H1 (cell line): ENCODE results near the gene CNOT3. TPM values are rescaled to one million over a fixed set of nuclear protein-coding genes. Genes with fewer than 3 reads are reported as not detected.

ENCODE experiments used
- CTCF ChIA-PET: fragments of 300-600 bp; sonication (Branson Sonifier 250); formaldehyde crosslinking; loops from one replicate; lab custom pipeline; 2021; ENCODE audit not compliant: partially characterized antibody; lab: Charles Lee
- POLR2A ChIA-PET: fragments of 300-600 bp; sonication (Branson Sonifier 250); formaldehyde crosslinking; loops from one replicate; lab custom pipeline; 2021; ENCODE audit warnings: inconsistent platforms; ENCODE audit not compliant: partially characterized antibody; lab: Charles Lee
- DNase-seq, 2 experiments: peaks; one replicate each; pipeline versions ENCODE4 v3.0.0 to v3.0.0-alpha.2; 2010 to 2022; ENCODE audit warnings: low spot score in 2 of 2, low read depth in 1 of 2, mixed read lengths in 1 of 2
- FAIRE-seq: peaks from 2 replicates; lab custom pipeline; 2011; peaks lifted over from hg19 to GRCh38; lab: Jason Lieb, UNC
- H2AFZ ChIP-seq: 2 replicates; pipeline ENCODE4 v1.8.1; 2012; ENCODE audit warnings: low read length, inconsistent platforms
- H2AK5ac ChIP-seq: 2 replicates; pipeline ENCODE4 v1.6.1; 2013; ENCODE audit warnings: low read depth, low read length
- H2BK120ac ChIP-seq: replicated peaks from 2 replicates; pipeline ENCODE3; 2013; ENCODE audit warnings: low read depth, low read length, inconsistent platforms
- H2BK12ac ChIP-seq: 2 replicates; pipeline ENCODE4 v1.6.1; 2013; ENCODE audit warnings: low read depth, low read length
- H2BK15ac ChIP-seq: 2 replicates; pipeline ENCODE4 v1.6.1; 2013; ENCODE audit warnings: low read length
- H2BK20ac ChIP-seq: 2 replicates; pipeline ENCODE4 v1.6.1; 2013; ENCODE audit warnings: low read length
- H2BK5ac ChIP-seq: 2 replicates; pipeline ENCODE4 v1.6.1; 2013; ENCODE audit warnings: low read depth, low read length
- H3K14ac ChIP-seq: 2 replicates; pipeline ENCODE4 v1.6.1; 2013; ENCODE audit warnings: inconsistent platforms; ENCODE audit not compliant: insufficient read length
- H3K18ac ChIP-seq: 2 replicates; pipeline ENCODE4 v1.6.1; 2013; ENCODE audit warnings: low read length; ENCODE audit errors: extremely low read depth
- H3K23ac ChIP-seq: 2 replicates; pipeline ENCODE4 v1.6.1; 2013; ENCODE audit warnings: inconsistent platforms; ENCODE audit not compliant: insufficient read length
- H3K23me2 ChIP-seq: 2 replicates; pipeline ENCODE4 v1.6.1; 2013; ENCODE audit warnings: low read depth, low read length
- H3K27ac ChIP-seq: 2 replicates; pipeline ENCODE4 v1.6.1; 2011; ENCODE audit warnings: low read depth, low read length, inconsistent platforms
- H3K27me3 ChIP-seq, 4 experiments: replicated peaks in 1 of 4; 1 replicate in 1 of 4; 2 replicates in 3 of 4; pipeline versions ENCODE4 v1.6.1 to v1.8.1; 2011 to 2013; ENCODE audit warnings: low read length in 3 of 4, mild to moderate bottlenecking in 3 of 4, inconsistent platforms in 2 of 4, mixed read lengths in 2 of 4, moderate library complexity in 1 of 4; ENCODE audit not compliant: control insufficient read depth in 3 of 4, insufficient read depth in 3 of 4; ENCODE audit errors: extremely low read depth in 1 of 4
- H3K36me3 ChIP-seq, 4 experiments: 2 replicates each; pipeline versions ENCODE4 v1.6.1 to v1.8.1; 2011 to 2013; ENCODE audit warnings: mild to moderate bottlenecking in 4 of 4, low read length in 3 of 4, moderate library complexity in 2 of 4, control low read depth in 1 of 4, inconsistent platforms in 1 of 4; ENCODE audit not compliant: insufficient read depth in 4 of 4, control insufficient read depth in 2 of 4
- H3K4ac ChIP-seq: replicated peaks from 2 replicates; pipeline ENCODE3; 2013; ENCODE audit warnings: low read length, low read depth, mixed read lengths, inconsistent platforms; ENCODE audit not compliant: insufficient read length
- H3K4me1 ChIP-seq, 4 experiments: replicated peaks in 1 of 4; 1 replicate in 1 of 4; 2 replicates in 3 of 4; pipeline versions ENCODE4 v1.6.1 to v1.8.1; 2011 to 2013; ENCODE audit warnings: low read length in 3 of 4, inconsistent platforms in 2 of 4, mixed read lengths in 1 of 4; ENCODE audit not compliant: insufficient read depth in 4 of 4, control insufficient read depth in 3 of 4
- H3K4me2 ChIP-seq, 2 experiments: 2 replicates each; pipeline versions ENCODE4 v1.6.1 to v1.8.1; 2011 to 2013; ENCODE audit warnings: low read depth in 2 of 2, low read length in 2 of 2, control low read depth in 1 of 2, inconsistent platforms in 1 of 2, mild to moderate bottlenecking in 1 of 2; ENCODE audit not compliant: insufficient read depth in 1 of 2
- H3K4me3 ChIP-seq, 4 experiments: fragments of 200-600, 300-600 bp in 1 of 4; sonication (generic), shearing (Covaris generic), sonication (Bioruptor Twin) in 1 of 4; 2 replicates each; pipeline versions ENCODE4 v1.5.1 to v1.8.1; 2011 to 2016; ENCODE audit warnings: low read length in 4 of 4, low read depth in 3 of 4, control low read depth in 2 of 4, inconsistent platforms in 2 of 4, mild to moderate bottlenecking in 2 of 4, mixed read lengths in 1 of 4, moderate library complexity in 1 of 4; ENCODE audit not compliant: insufficient read depth in 2 of 4; ENCODE audit errors: extremely low read depth in 1 of 4
- H3K56ac ChIP-seq: replicated peaks from 2 replicates; pipeline ENCODE3; 2013; ENCODE audit warnings: low read depth, mild to moderate bottlenecking, mixed read lengths, low read length, inconsistent platforms; ENCODE audit not compliant: insufficient read length
- H3K79me1 ChIP-seq: 2 replicates; pipeline ENCODE4 v1.6.1; 2013; ENCODE audit warnings: low read depth, low read length, control low read depth
- H3K79me2 ChIP-seq, 2 experiments: 2 replicates each; pipeline versions ENCODE4 v1.6.1 to v1.8.1; 2012 to 2013; ENCODE audit warnings: low read length in 2 of 2, mild to moderate bottlenecking in 2 of 2, inconsistent platforms in 1 of 2; ENCODE audit not compliant: insufficient read depth in 2 of 2, control insufficient read depth in 1 of 2
- H3K9ac ChIP-seq, 4 experiments: replicated peaks in 1 of 4; 1 replicate in 1 of 4; 2 replicates in 3 of 4; pipeline versions ENCODE4 v1.6.1 to v1.8.1; 2011 to 2013; ENCODE audit warnings: low read depth in 3 of 4, low read length in 3 of 4, control low read depth in 2 of 4, mild to moderate bottlenecking in 2 of 4, moderate library complexity in 2 of 4, inconsistent platforms in 1 of 4; ENCODE audit errors: extremely low read depth in 1 of 4
- H3K9me3 ChIP-seq, 2 experiments: 2 replicates each; pipeline versions ENCODE4 v1.6.1 to v1.8.1; 2012 to 2013; ENCODE audit warnings: mild to moderate bottlenecking in 2 of 2, moderate library complexity in 2 of 2, control low read depth in 1 of 2, inconsistent platforms in 1 of 2, low read depth in 1 of 2, low read length in 1 of 2, mixed read lengths in 1 of 2; ENCODE audit not compliant: insufficient read depth in 2 of 2
- H4K20me1 ChIP-seq, 2 experiments: replicated peaks in 1 of 2; 2 replicates each; pipeline versions ENCODE3 to v1.8.1; 2011 to 2013; ENCODE audit warnings: inconsistent platforms in 2 of 2, low read length in 2 of 2, mild to moderate bottlenecking in 1 of 2; ENCODE audit not compliant: insufficient read depth in 2 of 2, control insufficient read depth in 1 of 2
- H4K5ac ChIP-seq: 2 replicates; pipeline ENCODE4 v1.6.1; 2013; ENCODE audit warnings: low read length, low read depth, mixed read lengths, inconsistent platforms; ENCODE audit not compliant: insufficient read length
- H4K8ac ChIP-seq: 2 replicates; pipeline ENCODE4 v1.8.0; 2013; ENCODE audit warnings: mild to moderate bottlenecking, moderate library complexity, low read length, inconsistent platforms; ENCODE audit not compliant: insufficient read depth; ENCODE audit errors: extremely low read depth
- H4K91ac ChIP-seq: replicated peaks from 2 replicates; pipeline ENCODE3; 2013; ENCODE audit warnings: low read length, mixed read lengths, inconsistent platforms; ENCODE audit not compliant: insufficient read length
- CREB1 ChIP-seq: IDR thresholded peaks from 2 replicates; pipeline ENCODE4 v1.6.1; 2012; ENCODE audit warnings: inconsistent platforms
- CTBP2 ChIP-seq: IDR thresholded peaks from 2 replicates; pipeline ENCODE4 v1.7.0; 2011; ENCODE audit warnings: borderline replicate concordance, mild to moderate bottlenecking, moderate library complexity, mixed read lengths, low read length; ENCODE audit not compliant: insufficient read depth, insufficient read length
- EZH2 ChIP-seq: fragments of 200-600 bp; sonication (generic); IDR thresholded peaks from 2 replicates; pipeline ENCODE4 v1.7.1; 2012; ENCODE audit warnings: low read depth, mild to moderate bottlenecking, moderate library complexity, low read length, inconsistent platforms; ENCODE audit not compliant: severe bottlenecking
- FOSL1 ChIP-seq: IDR thresholded peaks from 2 replicates; pipeline ENCODE4 v1.6.1; 2011; ENCODE audit warnings: mild to moderate bottlenecking, low read depth, low read length, moderate library complexity; ENCODE audit not compliant: insufficient read depth
- GTF2F1 ChIP-seq: IDR thresholded peaks from 2 replicates; pipeline ENCODE4 v1.6.1; 2012; ENCODE audit warnings: low read depth, low read length, improper control_type of control experiment, borderline replicate concordance
- KDM5A ChIP-seq: fragments of 200-600 bp; IDR thresholded peaks from 2 replicates; pipeline ENCODE4 v1.7.1; 2012; ENCODE audit warnings: mild to moderate bottlenecking, low read length, inconsistent platforms, mixed read lengths
- POLR2A ChIP-seq, 2 experiments: IDR thresholded peaks; 1 replicate in 1 of 2; 2 replicates in 1 of 2; pipeline ENCODE4 v1.6.1; 2011; ENCODE audit warnings: low read depth in 2 of 2, low read length in 2 of 2, mild to moderate bottlenecking in 2 of 2; ENCODE audit errors: control extremely low read depth in 1 of 2
- SIRT6 ChIP-seq: IDR thresholded peaks from one replicate; pipeline ENCODE4 v1.7.1; 2012; ENCODE audit warnings: low read length, inconsistent platforms
- TAF7 ChIP-seq: optimal IDR thresholded peaks from 2 replicates; pipeline ENCODE3; 2011; ENCODE audit warnings: low read depth, mild to moderate bottlenecking, inconsistent platforms, low read length, moderate library complexity, borderline replicate concordance
- WGBS, 2 experiments: shearing (Covaris generic) in 1 of 2; methylation state at CpG; one replicate each; pipeline versions ENCODE4 v1.1.6 to v1.1.7; 2013 to 2015; ENCODE audit warnings: low lambda C conversion rate in 2 of 2, mixed read lengths in 2 of 2, inconsistent platforms in 1 of 2, low coverage in 1 of 2, missing lambda C conversion rate in 1 of 2; ENCODE audit not compliant: insufficient replicate concordance in 2 of 2, insufficient coverage in 1 of 2, insufficient read length in 1 of 2; ENCODE audit errors: extremely low coverage in 1 of 2, missing lambda C conversion rate in 1 of 2; 5-methylcytosine and 5-hydroxymethylcytosine counted together
- long read RNA-seq, 2 experiments: library from RNA in 1 of 2; library from capped mRNA in 1 of 2; stranded (forward); transcript quantifications; one replicate each; pipeline ENCODE4 v2.0.0, GENCODE V29; 2021; ENCODE audit warnings: inconsistent platforms in 1 of 2
- polyA minus RNA-seq, 3 experiments: library from RNA; depleted of rRNA, polyadenylated mRNA; stranded (reverse); fragments of >200 nt; gene quantifications; 1 replicate in 2 of 3; 2 replicates in 1 of 3; pipeline ENCODE4 v1.2.3, GENCODE V29; 2011
- polyA plus RNA-seq, 7 experiments: library from polyadenylated mRNA; depleted of rRNA in 3 of 7; stranded (reverse) in 5 of 7; unstranded in 2 of 7; fragments of >200 nt in 5 of 7; fragments of 200-250 nt in 2 of 7; gene quantifications; 1 replicate in 5 of 7; 2 replicates in 1 of 7; 4 replicates in 1 of 7; pipeline versions ENCODE4 v1.2.1 to v1.2.3, GENCODE V29; 2011 to 2013; ENCODE audit warnings: missing spikeins in 2 of 7, mixed read lengths in 2 of 7
- total RNA-seq: library from RNA; stranded (reverse); fragmentation: NEBNext Ultra II Directional; extraction: Animal tissue kit (Norgen Biotek cat#: 25700); gene quantifications from 2 replicates; pipeline ENCODE4 v1.2.1, GENCODE V29; 2021

Gene CNOT3
- 82.9 and 86.4 TPM in 2 replicates for total RNA-seq
- polyA plus RNA-seq (2011; rRNA removed): 21.2 and 44.0 TPM in 2 replicates
- polyA plus RNA-seq (2011; cell fraction: cytosol; rRNA removed): 21.1 TPM
- polyA plus RNA-seq (2011; cell fraction: nucleus; rRNA removed): 40.7 TPM
- 58.4 to 80.0 TPM (median 76.9 TPM) in 4 replicates for polyA plus RNA-seq (2012, experiment 1 of 2)
- polyA plus RNA-seq (2012, experiment 2 of 2): 81.1 TPM
- 59.8 TPM for polyA plus RNA-seq (2013, experiment 1 of 2)
- 58.6 TPM for polyA plus RNA-seq (2013, experiment 2 of 2)
- polyA minus RNA-seq (2011; rRNA and poly(A)+ RNA removed): 17.1 and 29.0 TPM in 2 replicates
- polyA minus RNA-seq (2011; cell fraction: cytosol; rRNA and poly(A)+ RNA removed): 47.1 TPM
- polyA minus RNA-seq (2011; cell fraction: nucleus; rRNA and poly(A)+ RNA removed): 17.9 TPM
- long read RNA-seq, experiment 1, full-length matches to known transcripts: 3 of 48 reads
- long read RNA-seq, experiment 1, partial matches to known transcripts: 39 of 48 reads
- long read RNA-seq, experiment 1, other reads (novel, unspliced or antisense): 6 of 48 reads
- long read RNA-seq, experiment 2: 0 reads

DNA sequence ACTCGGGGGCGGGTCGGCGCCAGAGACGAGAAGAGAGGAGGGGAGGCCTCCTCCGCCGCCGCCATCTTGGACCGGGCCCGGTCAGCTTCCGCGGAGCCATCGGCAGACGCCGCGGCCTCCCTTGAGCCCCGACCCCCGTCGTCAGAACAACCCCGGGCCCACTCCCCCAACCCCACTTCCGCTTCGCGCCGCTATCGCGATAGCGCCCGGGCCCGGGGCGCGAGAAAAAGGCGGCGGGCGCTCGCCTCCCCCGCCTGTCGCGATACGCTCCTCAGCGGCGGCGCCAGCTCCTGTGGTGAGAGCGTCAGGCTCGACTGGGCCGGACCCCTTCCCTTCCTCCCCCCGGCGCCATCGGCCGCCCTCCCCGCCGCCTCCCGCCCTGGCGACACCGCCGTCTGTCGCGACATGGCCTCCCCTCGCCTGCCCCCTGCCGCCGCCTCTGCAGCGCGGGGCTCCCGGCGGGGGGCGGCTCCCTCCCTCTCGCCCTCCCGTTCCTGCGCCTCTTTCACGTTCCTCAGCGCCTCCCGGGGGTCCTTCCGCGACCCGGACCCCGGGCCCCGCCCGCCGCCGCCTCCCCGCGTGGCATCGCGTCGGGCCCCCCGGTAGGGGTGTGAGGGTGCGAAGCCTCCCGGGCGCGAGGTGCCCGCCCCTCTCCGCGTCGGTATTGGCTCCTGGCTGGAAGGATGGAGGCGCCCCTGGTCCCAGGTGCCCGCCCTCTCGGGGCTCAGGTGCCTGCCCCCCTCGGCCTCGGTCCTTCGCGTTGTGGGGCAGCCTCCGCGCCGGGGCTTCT is at the start of gene CNOT3:
Gene CNOT3, plus strand, starts transcription at position 64 of the 790 bp plus-strand sequence. CDS start 5,217 bp downstream, outside the sequence.
- Histone ChIP-seq H2AFZ (peak within 1 kb of the TSS; percentile 53), H4K20me1 (peaks cover 21 to 39% of the 10 kb centered on the region in 2 experiments), H2BK20ac (no peak within 1 kb of the TSS), H3K23me2 (peaks cover 17% of the 10 kb centered on the region), H3K79me1 (peaks cover 23% of the 10 kb centered on the region), H2AK5ac (no peak within 1 kb of the TSS), H2BK5ac (peak within 1 kb of the TSS; percentile 89; the same call in 1 of the 2 replicates), H3K14ac (no peak within 1 kb of the TSS), H4K91ac (no peak within 1 kb of the TSS), H2BK120ac (no peak within 1 kb of the TSS), H4K8ac (peak within 1 kb of the TSS; percentile 95; the same call in 1 of the 2 replicates), H3K4me3 (peak within 1 kb of the TSS; percentile 68 to 84 (median 84)), H3K36me3 (peaks cover under 1 to 14% (median 8%) of the 10 kb centered on the region in 4 experiments; a peak in 5 of 8 replicates), H3K4me2 (peak within 1 kb of the TSS; percentile 85 to 99), H3K4ac (no peak within 1 kb of the TSS), H2BK15ac (no peak within 1 kb of the TSS), H4K5ac (no peak within 1 kb of the TSS), H3K56ac (peak within 1 kb of the TSS; percentile 66), H3K9ac (peak within 1 kb of the TSS; percentile 63 to 93 (median 86)), H3K27me3 (no peaks in the 10 kb centered on the region), H3K18ac (peak within 1 kb of the TSS; percentile 24; the same call in 1 of the 2 replicates), H3K27ac (peak within 1 kb of the TSS; percentile 90), H3K9me3 (peaks cover 3 to 9% of the 10 kb centered on the region in 2 experiments; a peak in 3 of 4 replicates), H3K79me2 (peaks cover 27 to 50% of the 10 kb centered on the region in 2 experiments), H3K23ac (no peak within 1 kb of the TSS), H3K4me1 (peaks cover 0 to 26% (median 7%) of the 10 kb centered on the region in 4 experiments; a peak in 5 of 7 replicates), H2BK12ac (no peak within 1 kb of the TSS)
- DNase-seq (peak in 1 of 2 experiments; percentile 67), FAIRE-seq (no peak)
- WGBS, 2 experiments: 3% methylated on average over 18 of the region's 103 CpGs; no CpG with 5 or more reads in 1 of the 2 experiments
- ChIA-PET CTCF (interaction anchor here (0.6 to 2.8 kb wide), 8 partner anchors 10 to 317 kb away, joined by 3 to 10 read pairs (median 3); no protein-coding TSS in a partner anchor), POLR2A (interaction anchor here (0.8 to 15.7 kb wide), 24 partner anchors 9 to 270 kb away, joined by 3 to 348 read pairs (median 5); partner anchors contain the start of genes LENG1, MBOAT7, MYADM and NDUFA3)
- TF ChIP-seq CREB1: no peak
- TF ChIP-seq FOSL1: no peak
- no peak for TF ChIP-seq KDM5A
- TF ChIP-seq EZH2: no peak
- TF ChIP-seq SIRT6: no peak
- TF ChIP-seq POLR2A (IDR thresholded peaks at IDR 0.05; ENCODE audit: control extremely low read depth in 1 of 2, low read depth in 2 of 2, low read length in 2 of 2): peak; percentile 89
- TF ChIP-seq GTF2F1: no peak
- TF ChIP-seq TAF7: peak; percentile 65
- TF ChIP-seq CTBP2: no peak
